Activated T-helper 2 cell treated with anti-CD3 and anti-CD28 coated beads, Interferon-gamma antibody, Interleukin-2, Interleukin-4, amounts not matched to agents 10 μg/mL and 5 μg/mL and 100 μg/mL, durations not matched to agents 14 hours and 24 hours and 36 hours (primary cell): Measurements from ENCODE around the gene KRTAP10-1. TPM values are rescaled to one million over a fixed set of nuclear protein-coding genes. Genes with fewer than 3 reads are reported as not detected.

Experiments
- DNase-seq: peaks from one replicate; pipeline ENCODE4 v3.0.0; 2021; ENCODE audit warnings: low spot score
- H3K27ac Mint-ChIP-seq: one replicate; pipeline ENCODE4 v1.8.0; 2021; ENCODE audit warnings: mixed read lengths
- H3K27me3 Mint-ChIP-seq: one replicate; pipeline ENCODE4 v1.8.0; 2021; ENCODE audit warnings: low read depth, mixed read lengths
- H3K36me3 Mint-ChIP-seq: one replicate; pipeline ENCODE4 v1.8.0; 2021; ENCODE audit warnings: low read depth, mixed read lengths
- H3K4me1 Mint-ChIP-seq: one replicate; pipeline ENCODE4 v1.8.0; 2021; ENCODE audit warnings: low read depth, mixed read lengths
- H3K4me3 Mint-ChIP-seq: one replicate; pipeline ENCODE4 v1.8.0; 2021; ENCODE audit warnings: low read depth, mild to moderate bottlenecking, moderate library complexity, mixed read lengths
- H3K9me3 Mint-ChIP-seq: one replicate; pipeline ENCODE4 v1.8.0; 2021; ENCODE audit warnings: mixed read lengths
- intact Hi-C: fragments of 100-400 bp; cut with micrococcal nuclease; formaldehyde crosslinking; loops from one replicate; pipeline ENCODE4 v1.15.1; 2023
- total RNA-seq: library from RNA; stranded (reverse); gene quantifications from 2 replicates; pipeline ENCODE4 v1.2.3, GENCODE V29; 2022

The KRTAP10-1 gene
- total RNA-seq, 1 donor from 2014 or later, result not detected

DNA sequence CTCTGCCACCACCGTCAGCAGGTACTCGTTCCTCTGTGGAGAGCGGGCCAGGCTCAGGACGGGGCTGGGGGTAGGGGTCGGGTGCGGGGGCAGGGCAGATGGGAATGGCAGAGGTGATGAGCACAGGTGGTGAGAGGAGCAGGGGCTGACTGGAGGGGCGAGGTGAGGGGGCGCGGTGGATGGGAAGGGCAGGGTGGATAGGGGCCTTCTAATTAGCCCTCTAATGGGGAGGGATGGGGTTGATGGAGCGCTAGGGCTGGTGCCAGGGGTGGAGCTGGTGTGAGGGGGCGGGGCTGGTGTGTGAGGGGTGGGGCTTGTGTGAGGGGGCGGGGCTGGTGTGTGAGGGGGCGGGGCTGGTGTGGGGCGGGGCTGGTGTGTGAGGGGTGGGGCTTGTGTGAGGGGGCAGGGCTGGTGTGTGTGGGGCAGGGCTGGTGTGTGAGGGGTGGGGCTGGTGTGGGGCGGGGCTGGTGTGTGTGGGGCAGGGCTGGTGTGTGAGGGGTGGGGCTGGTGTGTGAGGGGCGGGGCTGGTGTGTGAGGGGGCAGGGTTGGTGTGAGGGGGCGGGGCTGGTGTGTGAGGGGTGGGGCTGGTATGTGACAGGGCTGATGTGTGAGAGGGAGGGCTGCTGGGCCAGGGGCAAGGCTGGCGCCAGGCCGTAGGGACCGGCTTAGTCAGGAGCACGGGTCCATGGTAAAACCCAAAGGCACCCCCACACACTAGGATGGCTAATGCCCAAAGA is 5.9 kb downstream of the KRTAP10-1 start:
- H3K4me1 Mint-ChIP-seq, result no peaks in the 10 kb centered on the region
- H3K9me3 Mint-ChIP-seq, result no peaks in the 10 kb centered on the region
- intact Hi-C loops, result no loop called here
- no peaks in the 10 kb centered on the region for H3K27me3 Mint-ChIP-seq
- H3K36me3 Mint-ChIP-seq, result no peaks in the 10 kb centered on the region
- no peak overlapping the region for H3K27ac Mint-ChIP-seq
- H3K4me3 Mint-ChIP-seq, result no peak overlapping the region
- no peak for DNase-seq

DNA sequence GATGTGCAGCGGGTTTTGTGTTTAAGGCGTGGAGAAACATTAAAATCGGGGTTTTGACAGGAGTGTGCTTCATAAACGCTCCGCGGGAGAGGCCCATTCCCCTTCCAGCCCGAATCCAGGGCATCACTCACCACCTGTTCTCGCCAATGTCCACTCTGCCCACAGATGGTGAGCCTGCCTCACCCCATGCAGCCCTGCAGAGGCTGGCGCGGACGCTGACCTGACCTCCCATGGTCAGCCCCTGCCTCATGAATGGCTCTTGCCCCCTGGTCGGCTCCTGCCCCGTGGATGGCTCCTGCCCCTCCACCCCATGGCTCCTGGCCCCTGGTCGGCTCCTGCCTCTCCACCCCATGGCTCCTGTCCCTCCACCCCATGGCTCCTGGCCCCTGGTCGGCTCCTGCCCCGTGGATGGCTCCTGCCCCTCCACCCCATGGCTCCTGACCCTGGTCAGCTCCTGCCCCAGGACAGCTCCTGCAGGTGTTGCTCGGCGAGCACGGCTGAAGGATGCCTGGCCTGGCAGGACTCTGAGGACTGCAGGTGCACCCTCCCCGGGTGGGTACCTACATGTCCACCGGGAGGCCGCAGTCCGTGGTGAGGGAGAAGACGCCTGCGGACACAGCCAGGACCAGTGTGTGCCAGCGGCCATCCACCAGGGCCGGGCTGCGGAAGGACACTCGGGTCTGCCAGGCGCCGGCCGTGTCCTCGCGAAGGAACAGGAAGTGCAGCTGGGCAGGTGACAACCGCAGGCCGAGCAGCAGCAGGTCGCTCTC is 6.7 kb downstream of the KRTAP10-1 start:
- no peaks in the 10 kb centered on the region for H3K36me3 Mint-ChIP-seq
- no peak overlapping the region for H3K27ac Mint-ChIP-seq
- H3K27me3 Mint-ChIP-seq, result no peaks in the 10 kb centered on the region
- no peak for DNase-seq
- no peaks in the 10 kb centered on the region for H3K4me1 Mint-ChIP-seq
- no peaks in the 10 kb centered on the region for H3K9me3 Mint-ChIP-seq
- intact Hi-C loops, result no loop called here
- H3K4me3 Mint-ChIP-seq, result no peak overlapping the region

DNA sequence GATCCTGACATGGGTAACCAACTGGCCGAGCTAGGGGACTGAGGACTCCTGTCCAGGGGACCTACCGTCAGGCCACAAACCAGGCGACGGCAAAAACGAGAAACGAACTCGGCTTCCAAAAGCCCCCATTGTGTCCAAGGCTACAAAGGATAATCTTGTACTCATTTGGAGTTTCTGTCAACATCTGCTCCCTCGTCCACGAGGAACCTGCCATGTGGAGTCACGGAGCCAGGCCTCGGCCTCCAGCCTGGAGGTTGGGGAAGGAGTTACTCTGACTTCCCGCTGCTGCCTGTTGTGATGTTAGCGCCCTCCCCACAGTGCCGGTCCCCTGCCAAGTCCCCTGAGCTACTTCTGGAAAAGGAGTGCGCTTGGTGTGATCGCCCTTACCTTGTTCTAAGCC is 7.3 kb downstream of the KRTAP10-1 start:
- Mint-ChIP-seq H3K9me3 (no peaks in the 10 kb centered on the region), H3K36me3 (no peaks in the 10 kb centered on the region), H3K4me3 (no peak overlapping the region), H3K27ac (no peak overlapping the region), H3K4me1 (no peaks in the 10 kb centered on the region), H3K27me3 (no peaks in the 10 kb centered on the region)
- intact Hi-C loops, result no loop called here
- DNase-seq, result no peak

DNA sequence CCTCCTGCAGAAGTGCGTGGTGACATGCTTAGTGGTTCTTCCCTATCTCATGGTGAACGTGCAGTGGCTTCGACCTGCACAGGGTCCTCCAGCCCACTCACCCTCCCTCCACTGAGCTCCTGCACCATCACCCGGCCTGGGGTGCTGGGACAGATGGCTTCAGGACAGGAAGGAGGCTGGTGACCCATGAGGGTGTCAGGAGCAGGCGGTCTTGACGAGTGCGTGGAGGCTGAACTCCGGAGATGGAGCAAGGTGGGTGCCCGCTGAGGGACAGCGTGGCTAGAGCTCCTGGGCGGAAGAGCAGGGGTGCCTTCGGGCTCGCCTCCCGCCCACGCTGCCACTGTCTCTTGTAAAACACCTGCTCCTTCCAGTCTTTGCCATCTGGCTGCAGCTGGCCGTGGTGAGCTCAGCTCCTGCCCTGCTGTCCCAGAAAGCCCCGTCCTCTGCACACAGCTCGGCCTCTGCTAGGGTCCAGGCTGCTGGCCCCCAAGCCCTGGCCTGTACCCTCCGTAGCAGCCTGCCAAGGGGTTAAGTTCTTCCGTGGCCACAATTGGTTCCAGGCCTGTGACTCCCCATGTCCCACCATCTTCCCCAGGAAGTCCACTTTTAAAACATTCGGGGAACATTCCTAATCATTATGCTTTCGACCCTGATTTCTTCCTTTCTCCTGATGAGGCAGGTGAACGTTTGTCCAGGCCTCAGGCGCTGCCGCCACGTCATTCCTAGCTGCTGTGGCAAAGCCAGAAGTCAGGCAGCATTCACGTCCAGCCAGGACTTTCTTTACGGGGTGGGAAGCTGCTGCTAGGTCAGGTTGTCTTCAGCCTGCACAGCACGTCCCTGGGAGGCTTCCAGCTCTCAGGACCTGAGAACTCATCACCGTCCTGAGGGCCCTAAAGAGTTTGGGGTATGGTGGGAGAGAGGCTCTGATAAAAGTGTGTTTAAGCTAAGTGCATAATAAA is 8.1 kb downstream of the KRTAP10-1 start:
- no peak overlapping the region for H3K4me3 Mint-ChIP-seq
- no peaks in the 10 kb centered on the region for H3K4me1 Mint-ChIP-seq
- DNase-seq, result no peak
- no peak overlapping the region for H3K27ac Mint-ChIP-seq
- H3K27me3 Mint-ChIP-seq, result no peaks in the 10 kb centered on the region
- no peaks in the 10 kb centered on the region for H3K9me3 Mint-ChIP-seq
- no peaks in the 10 kb centered on the region for H3K36me3 Mint-ChIP-seq
- intact Hi-C loops, result no loop called here

DNA sequence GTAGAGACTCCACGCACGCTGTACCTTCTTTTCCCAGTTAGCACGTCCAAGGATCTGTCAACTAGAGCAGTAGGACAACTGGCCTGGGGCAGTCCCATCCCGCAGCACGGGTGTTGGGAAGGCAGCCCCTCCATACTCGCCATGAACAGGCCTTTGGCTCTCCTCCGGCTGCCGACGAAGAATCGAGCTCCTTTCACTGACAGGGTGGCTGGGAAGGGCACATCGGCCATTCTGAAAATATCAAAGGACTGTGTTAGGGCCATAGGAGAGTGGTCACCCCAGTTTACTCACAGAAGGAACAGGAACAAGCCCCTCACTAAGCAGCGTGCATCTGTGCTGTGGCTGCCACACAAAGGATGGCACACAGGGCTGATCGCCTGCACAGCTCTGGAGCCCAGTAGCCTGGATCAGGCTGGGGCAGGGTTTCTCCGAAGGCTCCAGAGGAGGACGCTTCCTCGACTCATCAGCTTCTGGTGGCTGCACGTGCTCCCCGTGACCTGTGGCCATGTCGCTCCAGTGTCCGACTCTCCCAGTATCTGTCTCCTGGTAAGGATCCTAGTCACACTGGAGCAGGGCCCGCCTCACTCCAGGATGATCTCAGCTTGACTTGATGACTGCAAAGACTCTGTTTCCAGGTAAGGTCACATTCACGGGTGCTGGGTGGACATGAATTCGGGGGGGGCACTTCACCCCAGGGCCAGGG is 8.9 kb downstream of the KRTAP10-1 start:
- Mint-ChIP-seq H3K36me3 (no peaks in the 10 kb centered on the region), H3K4me3 (no peak overlapping the region)
- intact Hi-C loops, result no loop called here

DNA sequence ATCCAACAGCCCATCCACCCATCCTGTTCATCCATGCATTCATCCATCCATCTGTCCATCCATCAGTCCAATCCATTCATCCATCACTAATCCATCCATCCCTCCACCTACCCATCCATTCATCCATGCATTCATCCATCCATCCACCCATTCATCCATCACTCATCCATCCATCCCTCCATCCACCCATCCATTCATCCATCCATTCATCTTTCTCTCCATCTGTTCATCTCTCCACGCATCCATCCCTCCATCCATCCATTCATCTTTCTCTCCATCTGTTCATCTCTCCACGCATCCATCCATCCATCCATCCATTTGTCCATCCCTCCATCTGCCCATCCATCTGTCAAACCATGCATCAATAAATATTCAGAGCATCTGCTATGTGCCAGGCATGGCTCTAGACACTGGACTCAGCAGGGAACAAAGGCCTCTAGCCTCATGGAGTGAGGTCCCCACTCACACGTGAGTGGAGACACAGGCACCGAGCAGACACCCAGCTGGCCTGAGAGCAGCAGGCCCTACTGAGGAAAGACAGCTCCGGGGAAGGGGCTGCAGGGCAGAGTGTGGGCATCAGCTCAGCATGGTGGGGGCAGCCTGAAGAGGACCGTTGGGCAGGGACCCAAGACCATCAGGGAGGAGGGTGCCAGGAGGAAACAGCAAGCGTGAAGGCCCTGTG is 9.6 kb downstream of the KRTAP10-1 start:
- intact Hi-C loops, result no loop called here
- Mint-ChIP-seq H3K27ac (no peak overlapping the region), H3K4me3 (no peak overlapping the region), H3K36me3 (no peaks in the 10 kb centered on the region), H3K4me1 (no peaks in the 10 kb centered on the region), H3K9me3 (no peaks in the 10 kb centered on the region), H3K27me3 (no peaks in the 10 kb centered on the region)
- DNase-seq, result no peak

More for the DNA sequence above, 8.9 kb downstream of the KRTAP10-1 start:
- no peaks in the 10 kb centered on the region for H3K4me1 Mint-ChIP-seq
- H3K27ac Mint-ChIP-seq, result no peak overlapping the region
- no peak for DNase-seq
- H3K27me3 Mint-ChIP-seq, result no peaks in the 10 kb centered on the region
- H3K9me3 Mint-ChIP-seq, result no peaks in the 10 kb centered on the region

DNA sequence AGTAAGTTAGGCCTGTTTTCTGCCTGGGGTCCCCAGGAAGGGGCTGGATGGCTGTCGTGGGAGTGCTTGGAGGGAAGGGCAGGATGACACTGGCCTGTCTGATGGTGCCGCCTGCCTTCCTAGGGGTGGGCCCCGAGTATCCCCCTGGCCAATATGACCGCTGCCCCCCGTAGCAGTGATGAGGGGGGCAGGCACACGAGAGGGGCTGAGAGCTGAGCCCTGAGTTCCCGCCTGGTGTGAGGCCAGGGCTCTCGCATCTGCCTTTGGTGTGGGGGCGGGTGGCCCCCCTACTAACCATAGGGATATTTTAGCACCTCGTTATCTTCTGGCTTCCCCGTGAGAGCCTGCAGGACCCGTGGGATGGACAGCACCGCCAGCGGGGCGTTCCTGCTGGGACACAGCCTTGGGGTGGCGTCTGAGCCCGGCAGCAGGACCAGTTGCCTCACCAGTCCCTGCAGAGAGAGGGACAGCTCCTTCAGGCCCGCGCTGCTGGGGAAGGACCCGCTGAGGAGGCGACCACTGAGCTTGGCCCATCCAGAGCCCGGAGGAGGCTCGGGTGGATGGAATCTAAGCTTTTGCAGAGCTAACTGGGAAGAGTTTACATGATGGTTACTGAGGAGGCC is 10.4 kb downstream of the KRTAP10-1 start:
- H3K27me3 Mint-ChIP-seq, result no peaks in the 10 kb centered on the region
- intact Hi-C loops, result no loop called here
- H3K27ac Mint-ChIP-seq, result no peak overlapping the region
- no peaks in the 10 kb centered on the region for H3K4me1 Mint-ChIP-seq
- no peaks in the 10 kb centered on the region for H3K36me3 Mint-ChIP-seq
- no peak overlapping the region for H3K4me3 Mint-ChIP-seq
- no peaks in the 10 kb centered on the region for H3K9me3 Mint-ChIP-seq
- no peak for DNase-seq

DNA sequence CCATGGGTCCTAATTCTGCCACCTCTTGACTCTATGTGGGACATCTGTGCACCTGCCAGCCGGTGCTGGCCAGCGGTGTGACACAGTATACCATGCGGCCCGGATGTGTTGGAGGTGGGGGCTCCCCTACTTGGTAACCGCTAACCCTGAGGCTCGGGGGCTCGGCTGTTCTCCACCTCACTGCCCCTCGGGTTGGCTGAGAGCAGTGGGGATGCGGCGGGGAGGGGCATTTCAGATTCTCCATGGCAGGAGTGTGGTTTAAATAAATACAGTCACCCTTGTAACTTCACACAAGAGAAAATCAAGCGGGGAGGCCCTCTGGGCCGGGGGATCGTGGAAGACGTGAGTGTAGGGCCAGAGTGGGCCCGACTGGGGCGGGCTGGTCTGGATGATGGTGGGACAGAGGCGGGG is 11.0 kb downstream of the KRTAP10-1 start:
- DNase-seq, result no peak
- Mint-ChIP-seq H3K9me3 (no peaks in the 10 kb centered on the region), H3K27ac (no peak overlapping the region), H3K27me3 (no peaks in the 10 kb centered on the region), H3K4me1 (no peaks in the 10 kb centered on the region), H3K4me3 (no peak overlapping the region), H3K36me3 (no peaks in the 10 kb centered on the region)
- intact Hi-C loops, result no loop called here

DNA sequence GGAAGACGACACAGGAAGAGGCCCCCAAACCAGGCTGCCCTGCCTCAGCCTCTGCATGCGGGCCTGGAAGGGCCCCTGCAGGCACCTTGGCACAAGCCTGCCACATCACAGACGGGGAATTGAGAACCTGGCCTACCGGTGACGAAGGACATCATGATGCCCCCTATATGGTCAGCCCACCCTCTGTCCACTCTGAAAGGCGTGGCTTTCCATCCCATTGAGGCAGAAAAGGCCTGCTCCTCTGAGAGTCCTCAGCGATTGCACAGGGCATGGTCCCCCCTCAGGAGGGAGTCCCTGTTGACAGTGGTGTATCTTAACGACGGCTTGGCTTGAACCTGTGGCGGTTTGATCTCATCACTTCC is 11.4 kb downstream of the KRTAP10-1 start:
- H3K27me3 Mint-ChIP-seq, result no peaks in the 10 kb centered on the region
- H3K27ac Mint-ChIP-seq, result no peak overlapping the region
- intact Hi-C loops, result no loop called here
- H3K9me3 Mint-ChIP-seq, result no peaks in the 10 kb centered on the region
- H3K36me3 Mint-ChIP-seq, result no peaks in the 10 kb centered on the region
- H3K4me3 Mint-ChIP-seq, result no peak overlapping the region
- no peak for DNase-seq
- H3K4me1 Mint-ChIP-seq, result no peaks in the 10 kb centered on the region

DNA sequence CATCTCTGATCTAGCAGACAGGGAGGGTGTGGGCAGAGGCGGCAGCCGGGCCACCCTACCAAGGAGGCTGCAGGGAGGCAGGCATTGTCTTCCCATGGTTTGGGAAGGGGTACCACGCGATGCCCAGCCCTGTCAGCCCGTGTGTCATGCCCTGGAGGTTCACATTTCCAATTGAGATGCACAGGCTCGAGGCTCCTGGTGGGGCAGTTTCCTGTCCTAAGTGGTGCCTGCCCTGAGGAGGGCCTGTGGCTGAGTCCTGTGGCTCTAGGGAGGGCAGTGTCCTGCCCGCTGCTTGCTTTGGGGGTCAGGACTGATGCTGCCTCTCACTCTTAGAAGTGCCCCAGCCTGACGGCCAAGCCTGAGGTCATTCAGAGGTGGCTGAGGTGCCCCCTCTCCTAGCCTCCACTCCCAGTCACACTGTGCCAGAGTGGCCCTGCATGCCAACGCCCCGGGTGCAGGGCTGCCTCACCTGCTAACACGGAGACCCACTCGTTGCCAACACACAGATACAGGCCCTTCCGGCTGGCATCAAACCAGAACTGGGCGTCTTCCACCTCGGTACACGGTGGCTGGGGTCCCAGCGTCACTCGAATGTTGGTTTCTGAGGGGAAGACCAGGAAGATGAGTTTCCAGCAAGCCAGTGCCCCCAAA is 11.9 kb downstream of the KRTAP10-1 start:
- Mint-ChIP-seq H3K27me3 (no peaks in the 10 kb centered on the region), H3K4me1 (no peaks in the 10 kb centered on the region), H3K4me3 (no peak overlapping the region), H3K9me3 (no peaks in the 10 kb centered on the region), H3K27ac (no peak overlapping the region), H3K36me3 (no peaks in the 10 kb centered on the region)
- no peak for DNase-seq
- intact Hi-C loops, result no loop called here

DNA sequence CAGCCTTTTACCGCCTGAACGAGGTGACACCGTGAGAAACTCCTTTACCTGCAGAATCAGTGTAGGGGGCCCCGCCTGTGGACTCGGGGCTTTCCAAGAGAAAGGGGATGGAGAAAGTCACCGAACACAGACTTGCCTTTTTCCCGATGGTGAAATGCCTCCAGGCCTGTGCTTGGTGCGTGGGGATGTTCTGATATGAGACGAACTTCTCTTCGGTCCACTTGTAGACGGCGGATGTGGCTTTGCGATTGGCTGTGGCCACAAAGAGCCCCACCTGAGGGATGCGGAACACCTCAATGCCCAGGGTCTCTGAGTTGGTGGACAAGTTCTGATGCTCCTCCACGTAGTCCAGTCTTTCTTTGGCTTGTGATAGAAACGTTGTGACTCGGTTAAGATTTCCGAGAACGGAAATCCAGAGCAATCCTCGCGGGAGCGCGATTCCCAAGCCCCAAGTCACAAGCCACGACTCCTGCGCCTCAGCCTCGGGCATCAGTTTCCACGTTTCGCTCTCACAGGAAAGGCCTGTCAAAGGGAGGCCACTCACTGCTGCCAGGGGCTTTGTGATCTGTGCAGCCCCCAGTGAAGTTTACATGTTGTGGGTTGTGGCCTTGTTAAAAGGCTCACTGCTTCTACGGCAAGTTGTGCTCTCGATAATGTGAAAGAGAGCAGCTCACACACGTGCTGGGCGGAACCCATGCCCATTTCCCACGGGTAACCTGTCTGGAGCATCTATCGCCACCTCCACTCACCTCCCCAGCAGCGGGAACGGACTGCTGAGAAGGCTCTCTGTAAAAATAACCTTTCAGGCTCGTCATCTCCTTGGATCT is 12.6 kb downstream of the KRTAP10-1 start:
- Mint-ChIP-seq H3K36me3 (no peaks in the 10 kb centered on the region), H3K4me1 (no peaks in the 10 kb centered on the region), H3K9me3 (no peaks in the 10 kb centered on the region), H3K27ac (no peak overlapping the region), H3K27me3 (no peaks in the 10 kb centered on the region), H3K4me3 (no peak overlapping the region)
- DNase-seq, result no peak
- intact Hi-C loops, result no loop called here
